SW 1271 (cell line): ENCODE measurements around the gene CLCNKB.
A peak's percentile ranks its signal among the peaks of the same experiment; 100 is the strongest.

Experiments used
- DNase-seq, 2 experiments: peaks; one replicate each; lab custom pipeline; 2025; lab: John Stamatoyannopoulos, UW

CLCNKB gene

DNA sequence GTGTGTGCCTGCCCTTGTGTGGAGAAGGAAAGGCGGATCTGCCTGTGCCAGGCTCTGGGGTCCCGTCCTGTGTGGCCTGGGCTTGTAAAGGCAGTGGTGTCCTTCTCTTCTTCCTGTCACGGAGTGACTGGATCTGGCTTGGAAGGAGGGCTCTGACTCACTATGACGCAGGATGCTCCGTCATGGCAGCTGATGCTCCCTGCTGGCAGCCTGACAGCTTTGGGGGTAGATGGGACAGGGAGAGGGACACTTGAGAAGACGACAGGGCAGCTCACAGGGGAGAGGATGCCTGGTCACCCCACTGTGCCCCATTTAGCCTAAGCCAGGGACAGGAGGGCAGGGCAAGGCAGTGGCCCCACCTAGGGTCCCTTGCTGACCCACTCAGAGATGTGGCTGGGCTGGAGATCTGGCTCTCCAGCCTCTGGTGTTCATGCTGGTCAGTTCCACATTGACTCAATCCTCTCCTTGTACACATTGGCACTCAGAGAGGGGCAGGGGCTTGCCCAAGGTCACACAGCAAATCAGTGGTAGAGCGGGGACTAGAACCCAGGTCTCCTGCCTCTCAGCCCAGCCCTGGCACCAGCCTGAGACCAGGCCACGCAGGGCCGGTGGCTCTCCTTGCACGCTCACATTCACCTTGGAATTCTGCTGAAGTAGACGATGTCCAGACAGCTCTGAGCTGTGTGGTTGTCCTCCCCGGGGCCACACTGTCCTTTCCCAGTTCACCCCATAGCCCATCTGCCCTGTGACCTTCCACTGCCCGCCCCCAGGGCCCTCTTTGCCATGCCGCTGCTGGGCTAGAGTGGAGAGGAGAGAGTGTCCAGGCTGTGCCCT lies 32.7 kb downstream of the CLCNKB start:
- DNase-seq: peak; percentile 59 to 71

DNA sequence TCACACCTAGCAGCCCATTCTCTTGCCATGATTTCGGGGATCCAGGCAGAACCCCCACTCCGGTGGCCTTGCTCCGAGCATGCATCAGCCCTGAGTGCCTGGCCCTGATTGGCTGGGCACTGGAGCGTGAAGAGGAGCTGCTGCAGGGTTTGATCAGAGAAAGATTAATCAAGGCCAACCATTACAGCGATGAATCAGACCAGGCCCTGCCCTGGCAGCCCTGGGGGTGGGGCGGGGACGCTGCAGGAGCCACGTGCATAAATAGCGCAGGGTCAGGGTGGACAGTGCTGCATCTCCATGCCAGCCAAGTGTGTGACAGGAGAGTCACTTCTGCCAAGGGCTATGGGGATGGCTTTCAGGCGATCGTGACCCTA lies 33.3 kb downstream of the CLCNKB start:
- no peak for DNase-seq

DNA sequence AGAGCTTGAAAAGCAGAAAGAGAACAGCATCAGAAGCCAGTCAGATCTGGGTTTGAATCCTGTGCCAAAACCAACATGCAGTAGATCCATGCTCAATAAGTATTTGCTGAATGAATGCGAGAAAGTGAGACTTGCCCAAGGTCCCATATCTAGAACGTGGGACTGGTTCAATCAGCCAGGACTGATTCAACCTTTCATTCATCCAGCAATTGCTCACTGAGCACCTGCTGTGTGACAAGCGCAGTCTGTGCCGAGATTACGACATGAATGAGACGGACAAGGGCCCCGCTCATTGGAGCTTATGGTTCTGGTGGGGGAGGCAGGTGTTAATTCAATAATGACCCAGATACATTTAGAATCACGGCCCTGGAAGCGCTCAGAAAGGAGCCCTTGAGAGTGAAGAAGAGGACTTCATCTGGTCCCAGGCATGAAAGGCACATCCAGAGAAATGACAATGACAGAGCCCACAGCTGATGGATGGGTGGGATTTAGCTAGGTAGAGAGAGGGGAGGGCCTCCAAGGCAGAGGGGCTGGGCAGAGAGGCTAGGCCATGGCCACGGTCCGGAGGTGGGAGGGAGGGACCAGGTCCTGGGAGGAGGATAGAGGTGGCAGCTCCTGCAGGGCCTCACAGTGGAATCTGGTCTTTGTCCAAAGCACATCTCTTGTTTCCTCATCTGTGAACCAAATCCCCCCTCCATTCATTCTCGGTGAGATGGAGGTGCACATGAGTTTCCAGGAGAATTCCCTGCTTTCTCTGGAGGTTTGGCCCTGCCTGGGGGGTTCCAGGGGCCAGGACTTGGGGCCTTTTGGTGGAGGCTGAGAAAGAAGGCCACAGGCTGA lies 34.0 kb downstream of the CLCNKB start:
- DNase-seq: no peak

DNA sequence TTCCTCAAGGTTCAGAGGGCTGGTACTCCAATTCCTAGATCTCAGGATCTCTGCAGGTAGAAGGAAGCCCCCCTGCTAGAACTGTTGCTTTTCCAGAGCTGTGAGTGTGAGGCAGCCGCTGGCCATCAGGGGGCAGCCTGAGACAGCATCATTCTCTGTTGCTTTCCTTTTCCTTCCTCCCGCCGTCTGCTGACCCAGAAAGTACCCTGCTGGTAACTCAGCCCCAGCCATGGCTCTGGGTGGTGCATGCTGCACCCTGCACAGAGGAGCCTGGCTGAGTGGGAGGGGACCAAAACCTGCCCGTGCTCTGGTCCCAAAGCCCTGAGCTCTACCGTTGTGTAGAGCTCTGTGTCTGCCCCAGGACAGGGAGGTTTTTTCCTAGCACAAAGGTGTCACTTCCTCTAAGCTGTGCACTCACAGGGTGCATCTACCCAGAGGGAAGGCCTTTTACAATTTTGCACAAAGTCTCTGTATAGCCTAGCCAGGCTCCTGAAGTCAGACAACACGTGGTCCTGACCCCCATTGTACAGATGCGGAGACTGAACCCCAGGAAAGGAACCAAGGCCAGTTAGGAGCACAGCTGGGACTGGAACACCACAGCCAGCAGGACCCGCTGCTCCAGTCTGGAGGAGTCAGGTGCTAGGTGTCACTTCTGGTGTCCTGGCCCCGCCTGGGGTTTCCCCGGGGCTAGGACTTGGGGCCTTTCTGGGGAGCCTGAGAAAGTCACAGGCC lies 35.5 kb downstream of the CLCNKB start:
- DNase-seq: peak in 1 of 2 experiments; percentile 68

DNA sequence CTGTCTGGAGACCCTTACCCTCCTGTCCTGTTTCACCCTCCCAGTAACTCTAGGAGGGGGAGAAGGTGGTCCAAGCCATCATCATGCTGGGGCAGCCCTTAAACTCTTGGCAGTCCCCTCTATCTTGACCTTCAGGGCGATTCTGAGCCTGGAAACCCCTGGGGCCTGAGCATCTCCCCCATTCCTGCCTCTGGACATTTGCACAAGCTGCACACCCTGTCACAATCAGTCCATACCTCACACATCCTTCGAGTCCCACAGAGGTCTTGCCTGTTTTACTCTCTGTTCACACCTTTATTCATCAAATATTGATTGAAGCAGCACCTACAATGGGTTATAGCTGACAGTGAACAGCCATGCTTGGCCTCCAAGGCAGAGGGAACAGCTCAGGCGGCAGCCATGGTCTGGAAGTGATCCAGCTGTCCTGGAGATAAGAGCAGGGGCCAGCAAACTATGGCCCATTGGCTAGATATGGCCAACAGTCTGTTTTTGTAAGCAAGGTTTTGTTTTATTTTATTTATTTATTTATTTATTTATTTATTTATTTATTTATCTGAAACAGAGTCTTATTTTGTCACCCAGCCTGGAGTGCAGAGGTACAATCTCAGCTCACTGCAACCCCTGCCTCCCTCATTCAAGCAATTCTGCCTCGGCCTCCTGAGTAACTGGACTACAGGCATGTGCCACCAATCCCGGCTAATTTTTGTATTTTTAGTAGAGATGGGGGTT lies 37.0 kb downstream of the CLCNKB start:
- no peak for DNase-seq

DNA sequence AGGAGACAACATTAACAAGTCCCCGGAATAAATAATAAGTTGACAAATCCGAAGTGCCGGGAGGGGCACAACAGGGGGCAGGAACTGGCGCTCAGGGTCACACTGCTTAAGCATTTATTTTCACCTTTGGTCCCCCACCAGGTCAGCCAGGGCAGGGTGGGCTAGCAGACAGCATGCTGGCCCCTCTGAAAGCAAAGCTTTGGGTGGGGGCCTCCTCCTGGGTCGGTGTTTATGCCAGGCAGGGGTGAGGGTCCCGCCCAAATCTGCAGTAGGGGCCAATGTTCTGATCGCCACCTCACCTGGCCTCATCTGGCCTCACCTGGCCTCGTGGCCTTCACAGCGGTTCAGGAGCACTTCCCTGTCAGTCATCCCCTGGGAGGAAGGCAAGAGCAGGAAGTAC lies 38.1 kb downstream of the CLCNKB start:
- DNase-seq: no peak

DNA sequence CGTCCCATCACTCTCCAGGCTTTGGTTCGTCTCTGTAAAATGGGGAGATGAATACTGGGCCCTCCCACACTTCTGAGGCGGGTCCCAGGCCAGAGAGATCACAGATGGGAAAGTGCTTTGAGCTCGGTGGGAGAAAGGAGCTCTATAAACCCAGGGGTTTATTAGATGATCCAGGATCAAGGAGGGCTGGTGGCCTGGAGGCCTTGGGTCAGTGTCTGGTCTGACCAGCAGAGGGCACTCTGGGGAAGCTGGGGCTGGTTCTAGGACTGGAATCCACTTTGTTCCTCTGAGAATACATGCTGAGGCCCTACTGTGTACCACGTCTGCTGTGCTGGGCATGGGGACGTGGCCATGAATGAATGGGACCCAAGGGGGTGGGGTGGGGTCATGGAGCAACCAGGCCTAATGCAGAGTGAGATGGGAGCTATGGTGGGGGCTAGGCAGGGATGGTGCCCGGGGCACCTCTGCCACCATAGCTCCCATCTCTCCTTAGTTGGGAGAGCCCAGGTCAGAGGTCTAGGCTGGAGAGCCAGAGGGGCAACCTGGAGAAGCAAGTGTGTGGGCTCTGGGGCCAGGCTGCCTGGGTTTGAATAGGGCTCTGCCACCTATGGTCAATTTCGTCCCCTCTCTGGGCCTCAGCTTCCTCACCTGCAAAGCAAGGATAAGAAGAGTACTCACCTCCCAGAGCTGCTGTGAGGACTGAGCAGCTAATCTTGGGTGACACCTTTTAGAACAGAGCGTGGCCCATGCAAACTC lies 38.9 kb downstream of the CLCNKB start:
- DNase-seq: peak in 1 of 2 experiments; percentile 30

DNA sequence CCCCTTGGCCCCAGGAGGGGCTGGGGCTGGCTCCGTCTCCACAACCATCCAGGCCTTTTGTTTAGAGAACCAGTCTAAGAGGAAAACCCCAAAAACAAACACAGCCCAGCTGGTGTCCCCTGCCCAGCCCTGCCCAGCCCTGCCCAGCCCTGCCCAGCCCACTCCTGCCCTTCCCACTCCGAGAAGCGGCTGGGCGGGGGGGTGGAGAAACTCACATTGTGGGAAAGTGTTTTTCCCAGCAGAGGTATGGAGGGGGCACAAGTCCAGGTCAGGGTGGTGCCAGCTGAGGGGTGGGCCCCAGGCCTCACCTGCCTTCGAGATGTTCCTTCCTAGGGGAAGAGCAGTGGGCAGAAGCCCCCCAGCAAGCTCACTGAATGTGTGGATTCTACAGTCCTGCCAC lies 39.9 kb downstream of the CLCNKB start:
- DNase-seq: no peak

DNA sequence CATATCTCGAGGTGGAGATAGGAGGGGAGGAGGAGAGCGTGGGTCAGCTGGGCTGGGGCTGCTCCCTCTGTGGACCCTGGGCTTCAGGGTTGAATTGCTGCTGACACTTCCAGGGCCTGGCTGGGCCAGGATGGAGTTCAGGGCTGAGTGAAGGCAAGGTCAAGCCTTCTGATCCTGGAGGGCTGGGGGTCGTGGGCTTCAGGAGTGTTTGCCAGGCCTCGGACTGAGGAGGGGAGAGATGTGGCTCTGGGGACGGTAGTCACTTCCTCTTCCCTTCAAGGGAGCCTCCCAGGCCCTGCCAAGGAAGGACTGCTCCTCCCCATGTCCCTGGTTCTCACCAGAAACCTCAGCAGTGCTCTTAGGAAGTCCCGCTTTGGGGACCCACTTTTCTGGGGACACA lies 41.9 kb downstream of the CLCNKB start:
- DNase-seq: no peak

DNA sequence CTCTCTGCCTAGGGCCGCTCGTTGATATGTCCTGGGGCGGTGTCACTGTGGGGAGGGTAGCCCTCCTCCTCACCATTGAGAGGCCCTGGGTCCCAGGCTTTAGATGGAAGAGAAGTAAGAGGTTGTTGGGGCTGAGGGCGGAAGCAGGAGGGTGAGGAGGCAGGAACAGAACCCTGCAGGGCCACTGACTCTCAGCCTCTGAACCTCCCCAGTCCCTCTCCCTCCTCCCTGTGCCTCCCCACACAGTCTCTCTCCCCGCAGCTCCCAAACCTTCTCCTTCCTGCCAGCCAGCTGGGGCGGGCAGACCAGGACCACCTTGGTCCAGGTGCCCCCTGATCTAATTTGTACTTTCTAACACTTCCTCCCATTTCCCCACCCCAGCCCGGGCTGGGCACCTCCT lies 44.2 kb downstream of the CLCNKB start:
- no peak for DNase-seq

DNA sequence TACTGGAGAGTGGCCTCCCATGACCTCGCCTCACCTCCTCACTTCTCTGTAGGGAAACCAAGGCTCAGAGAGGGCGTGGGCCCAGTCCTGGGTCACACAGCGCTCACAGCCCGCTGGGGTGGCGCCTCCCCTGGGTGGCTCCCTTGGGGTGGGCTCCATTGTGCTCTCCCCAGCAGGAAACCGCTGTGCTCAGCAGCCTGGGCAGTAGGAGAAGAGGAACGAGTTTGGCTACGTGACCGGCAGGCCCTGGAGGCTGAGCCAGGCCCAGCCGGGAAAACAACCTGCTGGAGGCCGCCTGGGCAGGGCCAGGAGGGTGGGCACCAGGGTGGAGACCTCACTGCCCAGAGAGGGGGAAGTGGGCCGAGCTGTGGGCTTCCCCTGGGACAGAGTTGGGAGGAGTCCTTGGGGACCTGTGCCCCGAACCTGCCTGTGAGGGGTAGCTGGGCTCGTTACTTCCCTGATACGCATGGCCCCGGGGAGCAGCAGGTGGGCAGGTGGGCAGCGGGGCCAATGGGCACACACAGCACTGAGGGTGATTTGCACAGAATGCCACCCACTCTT lies 44.8 kb downstream of the CLCNKB start:
- DNase-seq: no peak

DNA sequence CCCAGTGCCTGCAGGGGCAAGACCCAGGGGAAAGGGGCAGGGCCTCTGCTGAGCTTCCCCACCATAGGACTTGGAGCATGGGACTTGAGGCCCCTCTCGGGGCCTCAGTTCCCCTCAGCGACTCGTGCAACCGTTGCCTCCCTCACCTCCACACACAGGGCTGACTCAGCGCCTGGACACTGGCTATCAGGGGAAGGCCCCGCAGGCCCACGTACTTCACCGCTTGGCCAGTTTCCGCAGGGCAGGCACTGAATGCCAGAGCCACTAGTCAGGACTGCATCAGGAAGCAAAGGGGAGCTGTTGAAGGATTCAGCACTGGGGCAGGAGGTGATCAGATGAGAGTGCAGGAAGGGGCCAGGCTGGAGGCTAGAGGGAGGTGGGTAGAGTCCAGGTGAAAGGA lies 45.4 kb downstream of the CLCNKB start:
- peak in 1 of 2 experiments; percentile 12 for DNase-seq

DNA sequence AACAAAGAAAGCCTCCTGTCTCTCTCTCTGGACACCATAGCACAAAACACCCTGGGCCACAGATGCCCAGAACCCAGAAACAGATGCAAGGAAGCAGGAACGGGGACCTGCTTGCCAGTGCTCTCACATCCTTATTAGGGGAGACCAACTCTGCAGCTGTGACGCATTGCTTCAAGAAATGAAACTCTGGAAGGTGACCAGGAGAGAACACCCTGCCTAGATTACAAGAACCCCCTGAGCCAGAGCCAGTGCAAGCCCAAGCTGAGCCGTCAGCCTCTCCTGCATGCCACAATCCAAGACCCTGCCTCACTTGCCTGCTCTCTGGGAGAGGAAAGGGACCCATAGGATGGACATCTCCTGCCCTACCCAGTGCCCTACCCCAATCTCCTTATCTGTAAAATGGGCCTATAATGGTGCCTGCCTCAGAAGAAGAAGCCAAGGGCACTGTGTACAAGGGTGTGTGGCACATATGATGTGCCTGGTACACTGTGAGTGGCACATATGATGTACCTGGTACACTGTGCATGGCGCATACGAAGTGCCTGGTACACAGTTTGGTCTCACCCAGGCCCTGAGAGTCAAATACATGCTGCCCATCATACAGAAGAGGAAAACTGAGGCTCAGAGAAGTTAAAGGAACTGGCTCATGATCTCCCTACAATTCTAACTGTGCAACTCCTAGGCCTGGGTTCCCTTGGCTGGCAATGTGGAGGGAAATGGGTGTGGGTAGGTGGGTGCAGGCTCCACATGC lies 46.7 kb downstream of the CLCNKB start:
- no peak for DNase-seq

DNA sequence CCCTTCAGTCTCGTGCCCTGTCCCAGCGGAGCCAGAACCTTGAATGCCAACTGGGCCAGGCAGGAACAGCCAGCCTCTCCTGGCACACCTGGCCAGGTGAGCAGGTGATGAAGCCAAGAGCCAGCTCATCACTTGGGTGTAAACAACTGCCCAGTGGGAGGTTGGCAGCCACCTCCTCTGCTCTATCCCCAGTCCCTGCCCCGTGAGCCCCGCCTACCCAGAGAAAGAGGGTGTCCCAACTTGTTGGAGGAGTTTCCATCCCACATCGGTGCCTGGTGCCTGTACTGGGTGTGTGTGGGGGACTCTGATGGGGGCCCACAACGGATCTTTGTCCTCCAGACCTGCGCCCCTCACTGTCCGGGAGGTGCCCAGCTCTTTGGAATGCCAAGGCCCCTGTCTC lies 47.7 kb downstream of the CLCNKB start:
- no peak for DNase-seq

DNA sequence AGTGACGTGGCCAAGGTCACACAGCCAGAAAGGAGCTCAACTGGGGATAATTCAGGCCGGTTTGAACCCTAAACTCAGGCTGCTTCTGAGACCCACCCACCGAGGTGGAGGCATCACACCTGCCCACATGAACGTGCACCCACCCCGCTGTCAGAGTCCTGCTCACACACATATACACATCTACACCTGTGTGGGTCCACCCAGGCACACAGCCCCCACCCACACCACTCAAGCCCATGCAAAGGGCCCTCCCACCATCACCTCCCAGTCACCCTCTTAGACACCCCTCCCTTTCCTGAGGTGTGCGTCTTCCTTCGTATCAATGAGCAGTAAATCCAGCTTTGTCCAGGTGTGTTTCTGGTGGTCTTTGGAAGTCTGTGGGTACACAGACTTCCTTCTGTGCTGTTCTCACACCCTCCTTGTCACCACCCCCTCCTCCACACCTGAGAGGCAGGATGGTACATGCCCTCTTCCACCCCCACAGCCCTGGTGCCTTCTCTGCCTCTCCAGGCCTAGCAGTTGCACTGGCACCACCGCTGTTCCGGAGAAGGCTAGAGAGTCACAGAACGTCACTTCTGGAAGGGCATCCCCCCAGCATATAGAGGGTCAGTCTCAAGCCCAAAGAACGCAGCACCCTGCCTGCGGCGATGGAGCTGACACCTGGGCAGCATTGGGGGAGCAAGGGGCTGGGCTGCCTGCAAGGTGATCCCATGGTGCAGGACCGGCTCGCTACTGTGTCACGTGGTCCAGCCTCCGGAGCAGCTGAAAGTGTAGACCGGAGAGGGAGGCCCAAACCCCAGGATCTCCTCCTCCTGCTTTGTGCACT lies 48.7 kb downstream of the CLCNKB start:
- no peak for DNase-seq

DNA sequence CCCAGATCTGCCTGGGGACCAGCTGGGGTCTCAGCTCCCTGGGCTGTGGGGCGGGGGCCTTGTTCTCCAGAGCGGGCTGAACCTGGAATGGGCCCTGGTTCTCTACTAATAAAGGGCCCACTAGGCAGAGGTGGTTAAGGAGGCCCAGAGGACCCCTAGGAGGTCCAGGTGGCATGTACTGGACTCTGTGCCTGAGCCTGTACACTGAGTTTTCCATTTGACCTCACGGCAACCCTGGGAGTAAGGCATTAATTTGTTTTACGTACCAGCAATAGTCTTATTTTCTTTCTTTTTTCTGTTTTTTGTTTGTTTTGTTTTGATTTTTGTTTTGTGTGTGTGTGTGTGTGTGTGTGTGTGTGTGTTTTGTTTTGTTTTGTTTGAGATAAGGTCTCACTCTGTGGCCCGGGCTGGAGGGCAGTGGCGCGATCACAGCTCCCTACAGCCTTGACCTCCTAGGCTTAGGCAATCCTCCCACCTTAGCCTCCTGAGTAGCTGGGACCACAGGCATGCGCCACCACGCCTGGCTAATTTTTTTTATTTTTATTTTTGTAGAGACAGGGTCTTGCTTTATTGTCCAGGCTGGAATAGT lies 49.4 kb downstream of the CLCNKB start:
- no peak for DNase-seq

DNA sequence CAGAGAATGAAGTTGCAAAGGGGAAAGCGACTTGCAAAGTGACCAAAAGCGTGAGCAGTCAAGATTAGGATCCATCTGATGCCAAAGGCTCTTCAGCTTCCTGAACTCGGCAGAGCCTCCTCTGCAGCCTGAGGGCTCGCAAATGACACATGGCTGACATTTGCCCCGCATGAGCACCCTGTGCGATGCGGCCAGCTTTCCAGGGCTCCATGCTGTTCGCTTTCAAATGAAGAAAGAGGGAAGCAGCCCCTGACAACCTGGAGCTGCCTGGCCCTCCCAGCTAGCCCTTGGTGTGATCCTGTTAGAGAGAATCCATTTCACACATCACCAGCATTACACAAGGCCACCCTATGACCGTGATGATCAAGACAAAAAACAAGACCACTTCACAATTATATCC lies 50.0 kb downstream of the CLCNKB start:
- DNase-seq: no peak

DNA sequence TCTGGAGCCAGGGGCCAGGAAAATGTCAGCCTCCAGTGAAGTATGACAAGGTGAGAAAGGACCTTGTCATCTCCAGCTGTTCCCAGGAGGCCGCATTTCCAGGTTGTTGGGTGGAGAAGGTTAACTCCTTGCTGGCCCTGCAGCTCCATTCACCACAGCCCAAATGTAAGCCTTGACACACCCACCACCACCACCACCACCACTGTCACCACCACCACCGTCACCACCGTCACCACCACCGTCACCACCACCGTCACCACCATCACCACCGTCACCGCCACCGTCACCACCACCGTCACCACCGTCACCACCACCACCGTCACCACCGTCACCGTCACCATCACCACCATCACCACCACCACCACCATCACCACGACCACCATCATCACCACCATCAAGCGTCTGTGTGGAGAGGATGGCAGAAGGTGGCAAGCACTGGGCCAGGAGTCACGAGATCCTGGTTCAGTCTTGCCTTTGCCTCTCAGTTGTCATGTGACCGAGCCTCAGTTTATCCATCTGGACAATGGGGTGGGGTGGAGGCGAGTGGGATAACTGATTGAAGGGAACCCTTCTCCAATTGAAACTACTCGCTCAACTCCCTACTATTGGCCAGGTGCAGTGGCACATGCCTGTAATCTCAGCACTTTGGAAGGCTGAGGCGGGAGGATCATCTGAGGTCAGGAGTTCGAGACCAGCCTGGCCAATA lies 51.0 kb downstream of the CLCNKB start:
- DNase-seq: no peak
